Pons (tissue), 1 donor: Measurements from ENCODE around the gene BCR.
"Not testable (repeated sequence)": the region's sequence is repeated elsewhere in the genome, so short reads cannot be mapped to it uniquely, and the experiment has no call there.

Source experiments
- DNase-seq: peaks from one replicate; pipeline ENCODE4 v3.0.0-alpha.2; 2016; ENCODE audit warnings: low spot score

The BCR gene

GRCh38 chr22:23289851-23290724 is 109.8 kb downstream of the BCR start:
- DNase-seq, result peak; percentile 17

DNA sequence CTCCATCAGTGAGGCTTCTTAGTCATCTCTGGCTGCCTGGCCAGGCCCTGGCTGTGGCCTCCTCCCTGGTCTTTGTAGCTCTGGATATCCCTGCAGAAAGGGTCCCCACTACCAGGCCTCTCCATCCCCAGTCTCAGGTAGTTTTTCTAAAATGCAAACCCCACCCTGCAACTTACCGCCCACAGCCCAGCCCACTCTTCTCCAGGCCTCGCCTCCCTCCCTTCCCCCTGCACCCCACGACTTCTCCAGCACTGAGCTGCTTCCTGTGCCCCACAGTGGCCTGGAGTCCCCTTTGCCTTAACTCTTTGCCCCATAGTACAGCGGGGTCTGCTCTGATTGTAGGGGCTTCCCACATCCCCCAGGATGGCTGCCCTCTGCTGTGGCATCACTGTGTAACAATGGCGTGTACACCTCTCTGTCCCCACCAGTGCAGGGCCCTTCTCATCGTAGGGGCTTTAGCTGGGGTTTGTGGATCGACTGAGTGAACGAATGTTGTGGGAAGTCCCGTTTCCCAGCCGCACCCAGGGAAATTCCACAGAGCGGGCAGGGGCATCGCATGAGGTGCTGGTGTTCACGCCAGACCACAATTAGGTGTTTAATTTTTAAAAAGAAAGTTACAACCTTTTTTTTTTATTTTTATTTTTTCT is 111.6 kb downstream of the BCR start:
- DNase-seq, result no peak

DNA sequence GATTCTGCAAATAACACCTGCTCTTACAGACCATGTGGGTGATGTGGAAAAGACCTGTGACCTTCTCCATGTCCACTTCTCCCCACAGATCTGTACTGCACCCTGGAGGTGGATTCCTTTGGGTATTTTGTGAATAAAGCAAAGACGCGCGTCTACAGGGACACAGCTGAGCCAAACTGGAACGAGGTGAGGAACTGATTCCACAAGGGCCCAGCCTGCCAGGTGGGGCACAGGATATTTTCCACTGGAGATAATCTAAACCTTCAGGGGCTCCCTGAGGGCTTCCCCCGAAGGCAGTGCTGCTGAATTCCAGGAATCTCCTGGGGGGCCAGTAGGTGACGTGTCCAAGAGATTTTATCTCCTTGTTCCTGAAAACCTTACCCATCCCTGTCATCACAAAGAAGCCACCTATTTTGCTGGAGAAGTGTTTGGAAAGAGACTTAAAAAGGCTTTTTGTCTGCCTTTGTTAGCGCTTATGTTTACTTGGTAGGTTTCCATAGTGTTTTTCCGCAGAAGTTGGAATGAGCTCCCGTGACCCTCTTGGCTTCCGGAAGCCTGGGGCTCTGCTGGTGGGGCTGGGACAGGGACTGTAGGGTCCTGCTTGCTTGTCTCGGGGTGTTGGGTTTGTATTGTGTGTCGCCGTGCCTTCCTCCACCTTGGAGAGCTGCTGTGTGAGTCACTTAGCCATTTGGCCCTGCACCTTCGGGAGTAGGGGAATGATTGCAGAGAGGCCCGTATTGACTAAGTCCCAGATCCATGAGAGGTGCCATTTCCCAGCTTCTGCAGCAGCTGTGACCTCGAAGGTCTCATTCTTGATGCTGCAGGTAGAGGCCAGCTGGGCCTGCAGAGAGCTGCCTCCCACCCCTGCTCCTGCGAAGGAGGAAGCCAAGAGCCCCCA is 112.4 kb downstream of the BCR start:
- DNase-seq, result no peak

- no peak for DNase-seq
Observed at GRCh38 chr22:23293720-23294119, 113.4 kb downstream of the BCR start.

DNA sequence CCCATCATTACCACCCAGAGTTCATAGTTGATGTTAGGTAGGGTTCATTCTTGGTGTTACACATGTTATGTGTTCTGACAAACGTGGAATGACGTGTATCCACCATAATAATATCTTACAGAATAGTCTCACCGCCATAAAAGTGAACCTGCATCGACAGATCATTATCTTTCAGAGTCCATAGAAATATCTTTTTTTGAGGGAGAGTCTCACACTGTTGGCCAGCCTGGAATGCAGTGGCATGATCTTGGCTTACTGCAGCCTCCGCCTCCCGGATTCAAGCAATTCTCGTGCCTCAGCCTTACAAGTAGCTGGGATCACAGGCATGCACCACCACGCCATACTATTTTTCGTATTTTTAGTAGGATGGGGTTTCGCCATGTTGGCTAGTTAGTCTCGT is 113.9 kb downstream of the BCR start:
- DNase-seq, result no peak

DNA sequence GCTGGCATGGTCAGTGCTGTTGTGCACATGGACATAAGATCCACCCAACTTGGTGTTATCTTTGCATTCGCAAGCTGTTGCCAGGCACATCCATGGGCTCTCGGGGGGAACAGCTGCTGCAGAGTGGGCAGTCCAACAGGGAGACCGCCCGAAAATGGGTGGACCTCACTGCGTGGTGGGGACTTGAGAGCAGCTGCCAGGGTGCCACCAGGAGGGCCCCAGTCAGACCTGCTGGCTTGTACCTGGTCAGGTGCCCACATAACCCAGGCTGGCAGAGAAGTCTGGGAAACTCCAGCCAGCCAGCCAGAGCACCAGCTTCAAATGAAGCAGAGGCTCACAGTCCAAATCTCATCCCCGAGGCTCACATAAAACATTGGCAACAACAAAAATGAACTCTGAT is 120.2 kb downstream of the BCR start:
- no peak for DNase-seq

GRCh38 chr22:23301591-23301990 is 121.3 kb downstream of the BCR start:
- DNase-seq, result no peak

DNA sequence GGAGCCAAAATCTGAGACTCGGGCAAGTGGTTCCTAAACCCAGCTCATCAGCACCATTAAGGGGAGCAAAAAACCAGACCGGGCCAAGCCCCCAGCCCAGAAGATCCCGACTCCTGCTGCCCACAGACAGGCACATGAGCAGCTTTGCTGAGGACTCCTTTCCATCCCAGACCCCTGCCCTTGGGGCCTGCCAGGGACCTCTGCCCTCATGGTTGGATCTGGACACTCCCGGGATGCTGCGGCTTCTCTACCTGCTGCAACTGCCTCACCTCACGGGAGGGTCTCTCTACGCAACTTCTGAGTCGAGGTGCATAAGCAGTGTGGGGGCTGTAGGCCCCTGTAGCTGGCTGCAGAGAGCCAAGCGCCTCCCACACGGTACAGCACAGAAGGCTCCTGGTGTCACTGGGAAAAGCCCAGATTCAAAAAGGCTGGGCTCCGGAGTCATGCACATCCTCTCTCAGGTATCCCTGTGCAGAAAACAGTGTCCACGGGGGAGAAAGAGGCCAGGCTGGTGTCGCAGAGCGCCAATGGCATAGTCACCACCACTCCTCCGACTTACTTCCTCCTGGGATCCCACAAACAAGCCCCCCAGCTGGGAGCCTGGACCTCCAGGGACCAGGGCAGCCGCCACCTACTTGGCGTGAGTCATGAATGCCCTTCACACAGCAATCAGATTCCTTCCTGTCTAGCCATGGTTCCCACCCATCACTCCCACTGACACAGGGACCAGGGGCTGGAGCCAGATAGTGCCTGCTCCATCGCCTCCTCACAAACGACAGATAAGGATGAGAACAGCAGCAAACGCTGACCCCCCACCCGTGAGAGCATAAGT is 122.1 kb downstream of the BCR start:
- DNase-seq, result no peak

DNA sequence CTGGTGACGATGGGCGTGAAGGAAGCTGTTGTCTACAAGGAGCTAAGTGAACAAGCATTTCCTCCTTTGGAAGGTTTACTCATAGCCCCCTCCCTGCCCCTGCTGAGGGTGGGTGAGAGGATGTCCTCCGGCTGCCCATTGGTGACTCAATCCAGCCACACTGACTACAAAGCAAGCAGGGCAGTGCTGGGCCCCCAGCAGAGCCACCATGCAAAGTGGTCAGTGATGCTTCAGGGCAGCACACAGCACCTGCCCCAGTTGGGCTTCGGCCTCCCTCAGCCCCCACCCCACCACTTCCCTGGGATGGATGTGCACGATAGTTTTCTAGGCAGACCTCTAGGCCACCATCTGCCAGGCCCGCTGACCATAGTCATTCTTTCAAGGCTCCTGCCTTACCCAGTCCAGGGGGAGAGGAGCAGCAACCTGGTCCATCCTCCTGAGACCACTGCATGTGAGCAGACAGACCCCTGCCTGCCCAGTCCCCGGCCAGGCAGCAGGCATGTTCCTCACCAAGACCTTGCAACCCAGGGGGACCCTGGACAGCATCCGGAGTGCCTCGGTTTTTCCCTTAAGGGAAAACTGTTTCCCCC is 125.1 kb downstream of the BCR start:
- peak; percentile 10 for DNase-seq

- peak; percentile 89 for DNase-seq
Observed at GRCh38 chr22:23305922-23306374, 125.6 kb downstream of the BCR start.

- no peak for DNase-seq
Observed at GRCh38 chr22:23306438-23306921, 126.2 kb downstream of the BCR start.

GRCh38 chr22:23306926-23307325 is 126.6 kb downstream of the BCR start:
- no peak for DNase-seq

DNA sequence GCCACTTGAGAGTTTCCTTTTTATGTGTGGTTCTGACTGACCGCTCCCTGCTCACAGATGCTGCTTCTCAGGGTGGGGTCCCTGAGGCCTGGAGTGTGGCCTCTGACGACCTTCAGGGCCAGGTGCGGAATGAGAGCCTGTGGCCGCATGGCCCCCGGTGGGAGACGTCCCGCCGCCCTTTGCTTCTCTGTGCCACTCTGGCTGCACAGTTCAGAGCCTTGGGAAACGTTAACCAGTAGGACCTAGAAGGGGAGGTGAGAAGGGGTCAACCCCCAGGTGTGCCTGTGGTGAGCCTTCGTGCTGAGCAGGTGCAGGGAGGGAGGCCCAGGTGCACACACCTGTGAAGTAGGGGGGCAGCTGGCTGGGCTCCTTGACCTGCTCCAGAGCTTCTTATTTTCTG is 127.2 kb downstream of the BCR start:
- DNase-seq, result not testable (repeated sequence)

DNA sequence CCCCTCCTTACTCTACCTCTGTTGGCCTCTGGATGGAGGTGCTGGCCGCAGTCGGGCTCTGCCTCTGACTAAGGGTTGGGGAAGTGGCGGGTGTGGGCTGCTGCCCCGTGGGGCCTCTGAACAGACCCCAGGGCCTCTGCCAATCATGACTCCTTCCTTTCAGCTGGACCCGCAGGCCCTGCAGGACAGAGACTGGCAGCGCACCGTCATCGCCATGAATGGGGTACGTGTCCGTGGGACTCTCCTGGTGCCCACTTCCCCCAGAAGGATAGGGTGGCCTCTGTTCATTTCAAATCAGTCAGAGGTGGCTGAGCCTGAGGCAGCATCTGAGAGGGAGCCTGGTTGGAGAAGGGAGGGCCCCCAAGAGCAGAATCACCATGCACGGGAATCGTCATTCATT is 129.0 kb downstream of the BCR start:
- not testable (repeated sequence) for DNase-seq

DNA sequence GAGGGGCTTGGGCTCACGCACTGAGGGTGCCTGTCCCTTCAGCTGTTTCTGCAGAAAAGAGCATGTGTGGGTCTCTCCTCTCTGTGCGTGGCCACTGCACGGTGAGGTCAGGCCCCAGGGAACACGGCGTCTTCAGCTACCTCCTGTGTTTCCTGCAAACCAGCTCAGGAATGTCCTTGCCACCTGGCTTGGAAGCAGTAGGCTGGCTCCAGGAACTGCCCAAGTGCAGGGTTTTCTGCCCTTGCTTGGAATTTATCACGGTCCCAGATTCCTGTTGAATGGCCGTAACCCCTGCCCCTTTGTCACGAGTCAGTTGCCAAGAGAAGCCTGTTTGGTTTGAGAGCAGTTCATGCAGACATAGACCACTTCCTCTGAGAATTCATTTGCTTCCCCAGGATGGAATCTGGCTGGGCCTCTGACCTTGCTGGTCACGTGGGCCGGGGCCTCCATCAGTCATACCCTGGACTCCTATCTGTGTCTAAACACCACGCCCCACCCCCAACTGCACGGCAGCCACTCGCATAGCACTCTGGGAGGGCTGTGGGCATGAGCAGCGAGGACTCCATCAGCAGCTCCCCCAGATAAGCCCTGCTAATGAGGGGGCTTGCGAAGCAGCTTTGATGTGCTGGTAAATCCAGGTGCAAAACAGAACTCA is 130.3 kb downstream of the BCR start:
- DNase-seq, result not testable (repeated sequence)

DNA sequence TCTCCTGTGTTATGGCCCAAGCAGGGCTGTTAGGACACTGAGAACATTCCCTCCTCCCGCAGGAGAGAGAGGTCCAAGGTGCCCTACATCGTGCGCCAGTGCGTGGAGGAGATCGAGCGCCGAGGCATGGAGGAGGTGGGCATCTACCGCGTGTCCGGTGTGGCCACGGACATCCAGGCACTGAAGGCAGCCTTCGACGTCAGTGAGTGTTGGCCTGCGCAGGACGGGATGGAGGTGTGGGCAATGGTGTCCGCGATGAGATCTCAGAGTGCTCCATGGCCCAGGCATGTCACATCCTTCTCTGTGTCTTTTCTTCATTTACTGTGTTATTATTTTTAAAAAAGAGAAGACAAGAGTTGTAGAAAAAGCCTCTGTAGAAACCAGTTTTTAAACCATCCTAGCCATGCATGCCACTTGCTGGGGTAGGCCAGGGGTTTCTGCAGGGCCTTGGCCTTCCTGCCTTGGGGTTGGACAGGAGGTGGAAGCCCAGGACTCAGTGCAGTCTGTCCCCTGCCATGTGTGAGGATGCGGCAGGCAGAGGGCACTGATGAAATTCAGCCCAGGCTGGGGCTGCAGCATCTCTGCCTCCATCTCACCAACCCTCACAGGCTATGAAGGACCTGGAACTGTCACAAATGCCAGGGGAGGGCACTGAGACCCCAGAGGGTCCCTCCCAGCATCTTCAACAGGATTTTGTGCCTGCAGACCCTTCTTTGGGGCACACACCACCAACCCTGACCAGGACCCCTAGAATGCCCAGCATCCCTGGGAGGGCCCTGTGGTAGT is 131.5 kb downstream of the BCR start:
- not testable (repeated sequence) for DNase-seq

DNA sequence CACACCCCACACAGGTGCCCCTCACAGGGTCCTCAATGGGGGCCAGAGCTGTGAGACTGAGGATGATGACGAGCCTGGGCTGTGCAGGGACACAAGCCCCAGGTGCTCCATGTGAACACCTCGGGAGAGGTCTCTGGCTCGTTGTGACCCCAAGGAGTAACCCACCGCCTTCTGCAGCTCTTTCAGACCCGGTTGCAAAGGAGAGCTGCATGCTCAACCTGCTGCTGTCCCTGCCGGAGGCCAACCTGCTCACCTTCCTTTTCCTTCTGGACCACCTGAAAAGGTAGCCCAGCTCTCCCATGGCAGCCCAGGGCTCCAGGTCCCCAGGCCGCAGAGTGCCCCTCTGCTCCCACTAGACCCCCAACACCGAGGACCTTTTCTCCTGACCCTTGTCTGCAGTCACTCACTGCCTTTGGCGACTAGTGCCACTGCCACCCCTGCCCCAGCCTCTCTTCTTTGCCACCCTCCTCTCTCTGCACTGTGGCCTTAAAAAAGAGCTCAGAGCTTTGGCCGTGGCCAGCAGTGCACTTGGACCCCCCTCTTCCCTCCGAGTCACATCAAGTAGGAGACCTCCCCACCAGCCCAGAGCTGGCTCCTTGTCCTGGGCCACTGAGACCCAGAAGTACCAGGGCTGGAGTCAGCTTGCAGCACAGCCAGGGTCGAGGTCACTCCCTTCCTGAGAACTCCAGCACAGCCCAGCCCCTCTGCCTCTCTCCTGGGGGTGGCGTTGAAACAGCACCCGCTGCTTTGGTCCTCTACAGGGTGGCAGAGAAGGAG is 133.7 kb downstream of the BCR start:
- no peak for DNase-seq

- DNase-seq, result peak; percentile 49
Observed at GRCh38 chr22:23315341-23315917, 135.1 kb downstream of the BCR start.
